Kidney (tissue), 14 donors: ENCODE data around the gene TPPP2. TPM values are rescaled to one million over a fixed set of nuclear protein-coding genes. Genes with fewer than 3 reads are reported as not detected.

ENCODE experiments used
- DNase-seq, 5 donors: peaks; one replicate each; pipeline ENCODE4 v3.0.0-alpha.2; 2013 to 2020
- FAIRE-seq: peaks from 2 replicates; lab custom pipeline; 2012; peaks lifted over from hg19 to GRCh38; lab: Jason Lieb, UNC
- H3K27ac ChIP-seq, 2 donors: one replicate each; pipeline ENCODE4 v1.7.0; 2013; ENCODE audit warnings: low read depth in 2 of 2, low read length in 2 of 2, inconsistent platforms in 1 of 2
- H3K27me3 ChIP-seq: one replicate; pipeline ENCODE4 v1.7.1; 2013; ENCODE audit warnings: low read length, inconsistent platforms; ENCODE audit not compliant: control insufficient read depth, insufficient read depth
- H3K36me3 ChIP-seq, 3 donors: one replicate each; pipeline versions ENCODE4 v1.7.0 to v1.7.1; 2013; ENCODE audit warnings: low read length in 3 of 3, control low read depth in 1 of 3, inconsistent platforms in 1 of 3; ENCODE audit not compliant: insufficient read depth in 3 of 3, control insufficient read depth in 2 of 3
- H3K4me1 ChIP-seq, 3 donors: one replicate each; pipeline versions ENCODE4 v1.7.0 to v1.7.1; 2013; ENCODE audit warnings: low read length in 3 of 3, inconsistent platforms in 1 of 3, low read depth in 1 of 3; ENCODE audit not compliant: control insufficient read depth in 2 of 3, insufficient read depth in 2 of 3
- H3K4me3 ChIP-seq, 3 donors: one replicate each; pipeline versions ENCODE4 v1.7.0 to v1.8.1; 2013; ENCODE audit warnings: low read length in 3 of 3, control low read depth in 1 of 3, inconsistent platforms in 1 of 3
- H3K9ac ChIP-seq, 3 donors: one replicate each; pipeline versions ENCODE4 v1.7.0 to v1.7.1; 2013; ENCODE audit warnings: low read length in 3 of 3, control low read depth in 1 of 3, inconsistent platforms in 1 of 3
- H3K9me3 ChIP-seq, 3 donors: one replicate each; pipeline versions ENCODE4 v1.7.0 to v1.7.1; 2013; ENCODE audit warnings: low read length in 3 of 3, control low read depth in 1 of 3, inconsistent platforms in 1 of 3; ENCODE audit not compliant: control insufficient read depth in 2 of 3, insufficient read depth in 1 of 3
- CTCF ChIP-seq: IDR thresholded peaks from 3 replicates; pipeline ENCODE4 v1.5.1; 2012; ENCODE audit warnings: mild to moderate bottlenecking, moderate library complexity, borderline replicate concordance; ENCODE audit not compliant: insufficient read depth; ENCODE audit errors: extremely low read depth
- intact Hi-C: fragments of 100-400 bp; cut with DNase I; formaldehyde crosslinking; loops from one replicate; pipeline ENCODE4 v1.11.1; 2022
- polyA plus RNA-seq: library from polyadenylated mRNA; stranded (reverse); fragments of 350-450 nt; fragmentation: Illumina TruSeq; extraction: RNeasy Lipid Tissue Mini Kit (QIAGEN cat#74804); gene quantifications from one replicate; pipeline ENCODE4 v1.2.3, GENCODE V29; 2014; ENCODE audit warnings: low read depth, low replicate concordance; ENCODE audit not compliant: insufficient read depth
- total RNA-seq: library from RNA; stranded (reverse); fragmentation: NEBNext Ultra II Directional; extraction: Animal tissue kit (Norgen Biotek cat#: 25700); gene quantifications from one replicate; pipeline ENCODE4 v1.2.1, GENCODE V29; 2021
- donor health status: control.
- donor health status: control.
- donor health status: control.
- donor health status: control.
- donor health status: control.
- donor health status: DM: yes; HTN: yes; CAD: no.
- donor health status: Normal renal cell carcinoma (clear cell type).

Gene TPPP2
- total and polyA plus RNA-seq, 2 donors from 2014 or later, result 1.3 TPM; not detected in 1

- Histone ChIP-seq H3K9me3 (no peaks in the 10 kb centered on the region), H3K4me1 (no peaks in the 10 kb centered on the region), H3K9ac (no peak overlapping the region), H3K27me3 (no peaks in the 10 kb centered on the region), H3K36me3 (peaks cover 11 to 44% (median 31%) of the 10 kb centered on the region in 3 donors), H3K27ac (no peak overlapping the region), H3K4me3 (peak overlapping the region in 1 of 3 donors; percentile 22)
- no peak for FAIRE-seq
- intact Hi-C loops, result no loop called here
- no peak for TF ChIP-seq CTCF
- no peak for DNase-seq
Measured at GRCh38 chr14:20997564-20997963, 32.5 kb upstream of the TPPP2 start.

GRCh38 chr14:20998139-20998538 lies 31.9 kb upstream of the TPPP2 start:
- no peaks in the 10 kb centered on the region for H3K27me3 ChIP-seq
- FAIRE-seq (no peak), DNase-seq (peak in 3 of 5 donors; percentile 29 to 58 (median 52))
- H3K27ac ChIP-seq, result no peak overlapping the region
- TF ChIP-seq CTCF, result no peak
- no peaks in the 10 kb centered on the region for H3K4me1 ChIP-seq
- H3K4me3 ChIP-seq, result no peak overlapping the region
- H3K9ac ChIP-seq, result no peak overlapping the region
- H3K36me3 ChIP-seq, result peaks cover 7 to 39% (median 26%) of the 10 kb centered on the region in 3 donors
- intact Hi-C loops, result no loop called here
- no peaks in the 10 kb centered on the region for H3K9me3 ChIP-seq

GRCh38 chr14:20998674-20999366 lies 31.2 kb upstream of the TPPP2 start, which contains the start of gene SLC39A2:
Gene SLC39A2, plus strand, starts transcription at chr14:20999293. Its CDS starts 154 bp downstream, at chr14:20999447.
- H3K27me3 ChIP-seq, result no peaks in the 10 kb centered on the region
- DNase-seq, result peak in 2 of 5 donors; percentile 44 to 51
- H3K9ac ChIP-seq, result no peak within 1 kb of the TSS
- no peak for TF ChIP-seq CTCF
- no peaks in the 10 kb centered on the region for H3K4me1 ChIP-seq
- no peak within 1 kb of the TSS for H3K4me3 ChIP-seq
- H3K27ac ChIP-seq, result no peak within 1 kb of the TSS
- no peak for FAIRE-seq
- peaks cover 6 to 37% (median 24%) of the 10 kb centered on the region in 3 donors for H3K36me3 ChIP-seq
- H3K9me3 ChIP-seq, result no peaks in the 10 kb centered on the region
- intact Hi-C loops, result no loop called here
